ENCODE results near the gene GPC3.

The GPC3 gene

GRCh38 chrX:133985164-133985966 lies at the start of gene GPC3:
Gene GPC3 (minus strand): TSS chrX:133985594.
- DNase-seq (ENCODE audit: extremely low read depth, insufficient read length) = no peak
- H3K27me3 ChIP-seq (replicated peaks; ENCODE audit: control insufficient read depth, insufficient read depth, low read length) = no peaks in the 10 kb centered on the region
- no peak for TF ChIP-seq CTCF (IDR thresholded peaks at IDR 0.05; ENCODE audit: insufficient read depth, low read length, poor library complexity, severe bottlenecking)
- no peak within 1 kb of the TSS for H3K4me3 ChIP-seq (replicated peaks; ENCODE audit: low read depth, low read length)
- no peaks in the 10 kb centered on the region for H3K36me3 ChIP-seq (ENCODE audit: control insufficient read depth, insufficient read depth, low read length)

- DNase-seq (ENCODE audit: extremely low read depth, insufficient read length) = no peak
- H3K4me3 ChIP-seq (replicated peaks; ENCODE audit: low read depth, low read length) = no peak overlapping the region
- no peaks in the 10 kb centered on the region for H3K36me3 ChIP-seq (ENCODE audit: control insufficient read depth, insufficient read depth, low read length)
- H3K27me3 ChIP-seq (replicated peaks; ENCODE audit: control insufficient read depth, insufficient read depth, low read length) = no peaks in the 10 kb centered on the region
- no peak for TF ChIP-seq CTCF (IDR thresholded peaks at IDR 0.05; ENCODE audit: insufficient read depth, low read length, poor library complexity, severe bottlenecking)
These were observed 47.0 kb upstream of the GPC3 start for GRCh38 chrX:134032441-134032840.

- H3K36me3 ChIP-seq (ENCODE audit: control insufficient read depth, insufficient read depth, low read length) = no peaks in the 10 kb centered on the region
- DNase-seq (ENCODE audit: extremely low read depth, insufficient read length) = no peak
- no peaks in the 10 kb centered on the region for H3K27me3 ChIP-seq (replicated peaks; ENCODE audit: control insufficient read depth, insufficient read depth, low read length)
- no peak overlapping the region for H3K4me3 ChIP-seq (replicated peaks; ENCODE audit: low read depth, low read length)
- peak; percentile 25 for TF ChIP-seq CTCF (IDR thresholded peaks at IDR 0.05; ENCODE audit: insufficient read depth, low read length, poor library complexity, severe bottlenecking)
These were observed 41.3 kb upstream of the GPC3 start for GRCh38 chrX:134026565-134027311.

GRCh38 chrX:134025986-134026545 lies 40.7 kb upstream of the GPC3 start:
- no peaks in the 10 kb centered on the region for H3K27me3 ChIP-seq (replicated peaks; ENCODE audit: control insufficient read depth, insufficient read depth, low read length)
- H3K4me3 ChIP-seq (replicated peaks; ENCODE audit: low read depth, low read length) = no peak overlapping the region
- H3K36me3 ChIP-seq (ENCODE audit: control insufficient read depth, insufficient read depth, low read length) = no peaks in the 10 kb centered on the region
- TF ChIP-seq CTCF (IDR thresholded peaks at IDR 0.05; ENCODE audit: insufficient read depth, low read length, poor library complexity, severe bottlenecking) = peak; percentile 2
- no peak for DNase-seq (ENCODE audit: extremely low read depth, insufficient read length)

GRCh38 chrX:134024686-134025377 lies 39.4 kb upstream of the GPC3 start:
- Histone ChIP-seq H3K4me3 (replicated peaks; ENCODE audit: low read depth, low read length) (no peak overlapping the region), H3K27me3 (replicated peaks; ENCODE audit: control insufficient read depth, insufficient read depth, low read length) (no peaks in the 10 kb centered on the region), H3K36me3 (ENCODE audit: control insufficient read depth, insufficient read depth, low read length) (no peaks in the 10 kb centered on the region)
- no peak for DNase-seq (ENCODE audit: extremely low read depth, insufficient read length)
- TF ChIP-seq CTCF (IDR thresholded peaks at IDR 0.05; ENCODE audit: insufficient read depth, low read length, poor library complexity, severe bottlenecking) = no peak
